GM20000 (cell line): ENCODE results near the gene S1PR2.
A peak's percentile ranks its signal among the peaks of the same experiment; 100 is the strongest.

ENCODE experiments used
- DNase-seq: peaks from one replicate; pipeline ENCODE4 v3.0.0; 2012; ENCODE audit warnings: low spot score
- TF ChIP-seq, protein P1 (sequence below): IDR thresholded peaks from 2 replicates; pipeline ENCODE4 v1.5.1; 2012; ENCODE audit warnings: mild to moderate bottlenecking, control low read depth; ENCODE audit errors: extremely low read depth, missing control alignments

S1PR2 gene

GRCh38 chr19:10270616-10271394 lies 39.7 kb upstream of the S1PR2 start, which contains the start of gene ICAM1:
Gene ICAM1 (plus strand): TSS chr19:10271120. CDS start chr19:10271160, 40 bp downstream.
- TF ChIP-seq, protein P1, sequence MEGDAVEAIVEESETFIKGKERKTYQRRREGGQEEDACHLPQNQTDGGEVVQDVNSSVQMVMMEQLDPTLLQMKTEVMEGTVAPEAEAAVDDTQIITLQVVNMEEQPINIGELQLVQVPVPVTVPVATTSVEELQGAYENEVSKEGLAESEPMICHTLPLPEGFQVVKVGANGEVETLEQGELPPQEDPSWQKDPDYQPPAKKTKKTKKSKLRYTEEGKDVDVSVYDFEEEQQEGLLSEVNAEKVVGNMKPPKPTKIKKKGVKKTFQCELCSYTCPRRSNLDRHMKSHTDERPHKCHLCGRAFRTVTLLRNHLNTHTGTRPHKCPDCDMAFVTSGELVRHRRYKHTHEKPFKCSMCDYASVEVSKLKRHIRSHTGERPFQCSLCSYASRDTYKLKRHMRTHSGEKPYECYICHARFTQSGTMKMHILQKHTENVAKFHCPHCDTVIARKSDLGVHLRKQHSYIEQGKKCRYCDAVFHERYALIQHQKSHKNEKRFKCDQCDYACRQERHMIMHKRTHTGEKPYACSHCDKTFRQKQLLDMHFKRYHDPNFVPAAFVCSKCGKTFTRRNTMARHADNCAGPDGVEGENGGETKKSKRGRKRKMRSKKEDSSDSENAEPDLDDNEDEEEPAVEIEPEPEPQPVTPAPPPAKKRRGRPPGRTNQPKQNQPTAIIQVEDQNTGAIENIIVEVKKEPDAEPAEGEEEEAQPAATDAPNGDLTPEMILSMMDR, result no peak
- DNase-seq, result peak; percentile 81

GRCh38 chr19:10270180-10270615 lies 39.1 kb upstream of the S1PR2 start:
- peak; percentile 72 for DNase-seq
- TF ChIP-seq, protein P1, result no peak

DNA sequence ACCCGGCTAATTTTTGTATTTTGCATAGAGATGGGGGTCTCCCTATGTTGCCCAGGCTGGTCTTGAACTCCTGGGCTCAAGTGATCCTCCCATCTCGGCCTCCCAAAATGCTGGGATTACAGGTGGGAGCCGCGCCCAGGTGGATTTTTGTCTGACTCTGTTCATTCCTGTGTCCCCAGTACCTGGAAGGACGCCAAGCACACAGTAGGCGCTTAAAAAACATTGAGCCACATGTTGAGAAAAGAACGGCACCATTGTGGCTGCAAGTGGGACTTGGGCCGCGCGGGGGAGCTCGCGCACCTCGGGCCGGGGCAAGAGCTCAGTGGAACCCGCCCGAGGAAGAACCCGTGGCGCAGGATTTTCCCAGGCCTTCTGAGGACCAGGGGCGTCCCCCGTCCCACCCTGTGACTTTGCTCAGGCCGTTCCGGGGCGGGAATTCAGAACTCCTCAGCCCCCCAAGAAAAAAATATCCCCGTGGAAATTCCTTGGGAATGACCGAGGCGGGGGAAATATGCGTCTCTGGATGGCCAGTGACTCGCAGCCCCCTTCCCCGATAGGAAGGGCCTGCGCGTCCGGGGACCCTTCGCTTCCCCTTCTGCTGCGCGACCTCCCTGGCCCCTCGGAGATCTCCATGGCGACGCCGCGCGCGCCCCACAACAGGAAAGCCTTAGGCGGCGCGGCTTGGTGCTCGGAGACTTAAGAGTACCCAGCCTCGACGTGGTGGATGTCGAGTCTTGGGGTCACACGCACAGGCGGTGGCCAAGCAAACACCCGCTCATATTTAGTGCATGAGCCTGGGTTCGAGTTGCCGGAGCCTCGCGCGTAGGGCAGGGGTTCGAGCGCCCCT lies 38.4 kb upstream of the S1PR2 start:
- DNase-seq, result peak; percentile 81
- TF ChIP-seq, protein P1, result peak; percentile 96

DNA sequence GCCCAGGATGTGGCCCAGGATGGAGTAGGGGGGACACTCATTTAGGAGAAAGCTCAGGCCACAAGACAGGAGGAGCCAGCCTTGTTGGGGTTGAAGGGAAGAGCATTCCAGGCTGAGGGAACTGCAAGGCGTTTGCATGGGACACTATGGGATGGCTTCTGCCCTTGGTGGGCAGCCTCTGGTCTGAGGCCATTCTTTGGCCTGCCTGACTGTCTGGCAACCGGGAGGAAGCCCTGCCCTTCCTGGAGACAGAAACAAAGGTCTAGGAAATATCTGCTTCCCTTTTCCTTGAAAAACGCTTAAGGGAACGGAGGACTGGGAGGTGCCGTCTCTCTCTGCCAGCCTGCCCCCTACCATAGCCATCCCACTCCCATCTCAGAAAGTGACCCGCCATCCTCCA lies 36.9 kb upstream of the S1PR2 start:
- DNase-seq, result no peak
- TF ChIP-seq, protein P1, result no peak

- TF ChIP-seq, protein P1, result no peak
- no peak for DNase-seq
Measured at GRCh38 chr19:10266706-10267105, 35.6 kb upstream of the S1PR2 start.

DNA sequence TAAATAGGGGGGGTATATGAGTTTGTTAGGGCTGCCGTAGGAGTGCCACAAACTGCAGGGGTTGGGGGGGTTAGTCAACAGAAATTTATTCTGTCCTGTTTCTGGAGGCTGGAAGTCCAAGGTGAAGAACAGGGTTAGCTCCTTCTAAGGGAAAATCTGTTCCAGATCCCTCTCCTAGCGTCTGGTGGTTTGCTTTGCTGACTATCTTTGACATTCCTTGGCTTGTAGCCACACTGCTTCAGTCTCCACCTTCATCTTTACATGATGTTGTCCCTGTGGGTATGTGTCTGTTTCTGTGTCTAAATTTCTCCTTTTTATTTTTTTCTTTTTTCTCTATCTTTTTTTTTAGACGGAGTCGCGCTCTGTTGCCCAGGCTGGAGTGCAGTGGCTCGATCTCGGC lies 31.6 kb upstream of the S1PR2 start:
- TF ChIP-seq, protein P1, result no peak

DNA sequence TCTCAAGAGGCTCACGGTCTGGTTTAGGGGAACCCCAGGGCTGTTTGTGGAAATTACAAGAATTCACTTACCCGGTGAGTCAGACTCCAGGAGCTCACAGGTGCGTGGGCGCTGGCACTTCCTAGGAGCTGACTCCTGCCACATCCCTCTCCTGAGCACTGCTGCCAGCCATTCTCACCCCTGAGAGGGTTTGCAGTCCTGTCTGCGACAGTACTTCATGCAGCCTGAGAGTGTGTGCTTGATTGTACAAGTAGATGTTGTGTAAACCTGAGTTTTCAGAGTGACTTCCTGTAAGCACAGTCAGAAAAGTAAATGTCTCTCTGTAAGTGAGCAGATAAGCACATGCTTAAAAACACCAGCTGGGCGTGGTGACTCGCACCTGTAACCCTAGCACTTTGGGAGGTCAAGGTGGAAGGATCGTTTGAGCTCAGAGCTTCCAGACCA lies 29.0 kb upstream of the S1PR2 start:
- DNase-seq, result no peak
- TF ChIP-seq, protein P1, result no peak

More for the DNA sequence above, 31.6 kb upstream of the S1PR2 start:
- no peak for DNase-seq
